Esophagus muscularis mucosa (tissue), 4 donors: ENCODE results near the gene IL36A. TPM values are rescaled to one million over a fixed set of nuclear protein-coding genes. Genes with fewer than 3 reads are reported as not detected.

Experiments used
- DNase-seq: peaks from one replicate; pipeline ENCODE4 v3.0.0-alpha.2; 2017; ENCODE audit errors: extremely low spot score
- H3K27ac ChIP-seq, 4 donors: fragments of 200-600 bp; sonication (generic); replicated peaks in 1 of 4; 1 replicate in 3 of 4; 2 replicates in 1 of 4; pipeline ENCODE4 v1.5.1; 2016 to 2019; ENCODE audit warnings: mild to moderate bottlenecking in 1 of 4
- H3K27me3 ChIP-seq, 4 donors: fragments of 200-600 bp; sonication (generic); one replicate each; pipeline versions ENCODE4 v1.5.1 to v1.6.0; 2016 to 2019
- H3K36me3 ChIP-seq, 4 donors: fragments of 200-600 bp; sonication (generic); one replicate each; pipeline ENCODE4 v1.5.1; 2016 to 2019
- H3K4me1 ChIP-seq, 4 donors: fragments of 200-600 bp; sonication (generic); one replicate each; pipeline ENCODE4 v1.5.1; 2016 to 2019
- H3K4me3 ChIP-seq, 4 donors: fragments of 200-600 bp; sonication (generic); 1 replicate in 2 of 4; 2 replicates in 2 of 4; pipeline ENCODE4 v1.5.1; 2016 to 2019; ENCODE audit warnings: mild to moderate bottlenecking in 4 of 4, moderate library complexity in 1 of 4
- H3K9me3 ChIP-seq, 4 donors: fragments of 200-600 bp; sonication (generic); 1 replicate in 3 of 4; 2 replicates in 1 of 4; pipeline ENCODE4 v1.5.1; 2016 to 2019
- CTCF ChIP-seq, 3 experiments: fragments of 200-600 bp in 2 of 3; fragments of 450-650 bp in 1 of 3; sonication (generic) in 2 of 3; IDR thresholded peaks; one replicate each; pipeline ENCODE4 v1.5.1; 2017 to 2019; ENCODE audit warnings: antibody characterized with exemption in 3 of 3, mild to moderate bottlenecking in 2 of 3, moderate library complexity in 1 of 3
- EP300 ChIP-seq: sonication (generic); formaldehyde crosslinking; IDR thresholded peaks from one replicate; pipeline ENCODE4 v1.6.1; 2017; ENCODE audit warnings: antibody characterized with exemption
- POLR2A ChIP-seq: fragments of 450-650 bp; IDR thresholded peaks from one replicate; pipeline ENCODE4 v1.6.1; 2017; ENCODE audit warnings: antibody characterized with exemption, moderate library complexity, mild to moderate bottlenecking, low read depth
- POLR2AphosphoS5 ChIP-seq, 2 donors: sonication (generic); formaldehyde crosslinking; IDR thresholded peaks; one replicate each; pipeline ENCODE4 v1.6.1; 2017; ENCODE audit warnings: antibody characterized with exemption in 2 of 2
- WGBS: methylation state at CpG from one replicate; pipeline ENCODE4 v1.1.5; 2018; 5-methylcytosine and 5-hydroxymethylcytosine counted together
- intact Hi-C: fragments of 100-400 bp; cut with DNase I; formaldehyde crosslinking; loops from one replicate; pipeline ENCODE4 v1.15.1; 2023
- total RNA-seq, 4 donors: library from RNA; depleted of rRNA; stranded (reverse); fragments of >200 nt; gene quantifications; one replicate each; pipeline versions ENCODE4 v1.1.0 to v1.2.1, GENCODE V29; 2016

IL36A gene
- total RNA-seq: not detected

GRCh38 chr2:113005030-113005509 is at the start of gene IL36A:
TSS of gene IL36A (plus strand) at chr2:113005459. CDS start at chr2:113005872, 413 bp downstream.
- no peak within 1 kb of the TSS for H3K4me3 ChIP-seq
- peaks cover 0 to 15% (median 11%) of the 10 kb centered on the region in 4 donors for H3K9me3 ChIP-seq
- no peak within 1 kb of the TSS for H3K27ac ChIP-seq
- DNase-seq: no peak
- peaks cover 0 to 4% (median 1%) of the 10 kb centered on the region in 4 donors for H3K4me1 ChIP-seq
- WGBS: 96% methylated on average over 3 of the region's 3 CpGs
- H3K36me3 ChIP-seq: no peaks in the 10 kb centered on the region
- TF ChIP-seq CTCF (IDR thresholded peaks at IDR 0.05) (no peak), POLR2AphosphoS5 (IDR thresholded peaks at IDR 0.05) (no peak), POLR2A (no peak)
- peaks cover 0 to 12% (median 0%) of the 10 kb centered on the region in 4 donors for H3K27me3 ChIP-seq
- intact Hi-C loops: no loop called here

- 100% methylated on average over 3 of the region's 3 CpGs for WGBS
- H3K36me3 ChIP-seq: no peaks in the 10 kb centered on the region
- no peak overlapping the region for H3K27ac ChIP-seq
Measured at GRCh38 chr2:112957511-112957910, 47.7 kb upstream of the IL36A start.

GRCh38 chr2:112958428-112959108 is 46.7 kb upstream of the IL36A start:
- TF ChIP-seq POLR2AphosphoS5 (IDR thresholded peaks at IDR 0.05) (no peak), EP300 (no peak), CTCF (IDR thresholded peaks at IDR 0.05) (peak; percentile 44 to 81 (median 48)), POLR2A (no peak)
- WGBS: 53% methylated on average over 9 of the region's 9 CpGs
- Histone ChIP-seq H3K4me1 (no peaks in the 10 kb centered on the region), H3K9me3 (no peaks in the 10 kb centered on the region), H3K27ac (no peak overlapping the region), H3K27me3 (peaks cover 0 to 6% (median 0%) of the 10 kb centered on the region in 4 donors), H3K4me3 (no peak overlapping the region), H3K36me3 (no peaks in the 10 kb centered on the region)
- peak; percentile 74 for DNase-seq
- intact Hi-C loops: loop anchor here (5.0 to 10.0 kb wide), 2 partner anchors 206 to 354 kb away; no protein-coding TSS in a partner anchor

More at GRCh38 chr2:112957511-112957910, 47.7 kb upstream of the IL36A start:
- no peaks in the 10 kb centered on the region for H3K4me1 ChIP-seq
- no peaks in the 10 kb centered on the region for H3K9me3 ChIP-seq
- TF ChIP-seq POLR2AphosphoS5 (IDR thresholded peaks at IDR 0.05) (no peak), POLR2A (no peak), EP300 (no peak), CTCF (IDR thresholded peaks at IDR 0.05) (no peak)
- H3K4me3 ChIP-seq: no peak overlapping the region
- DNase-seq: no peak
- H3K27me3 ChIP-seq: peaks cover 0 to 6% (median 0%) of the 10 kb centered on the region in 4 donors
- intact Hi-C loops: loop anchor here (5.0 to 10.0 kb wide), 2 partner anchors 205 to 353 kb away; no protein-coding TSS in a partner anchor

GRCh38 chr2:112959109-112959812 is 46.0 kb upstream of the IL36A start:
- H3K9me3 ChIP-seq: no peaks in the 10 kb centered on the region
- no peak overlapping the region for H3K4me3 ChIP-seq
- intact Hi-C loops: loop anchor here (5.0 to 10.0 kb wide), 2 partner anchors 207 to 354 kb away; no protein-coding TSS in a partner anchor
- no peaks in the 10 kb centered on the region for H3K4me1 ChIP-seq
- 73% methylated on average over 14 of the region's 14 CpGs for WGBS
- TF ChIP-seq POLR2AphosphoS5 (IDR thresholded peaks at IDR 0.05): no peak
- peak in 1 of 3 experiments; percentile 6 for TF ChIP-seq CTCF (IDR thresholded peaks at IDR 0.05)
- no peaks in the 10 kb centered on the region for H3K36me3 ChIP-seq
- DNase-seq: peak; percentile 57
- peaks cover 0 to 6% (median 0%) of the 10 kb centered on the region in 4 donors for H3K27me3 ChIP-seq
- no peak overlapping the region for H3K27ac ChIP-seq
